SKM-1 treated with dmso at 0.1 percent for 144 hours (cell line): ENCODE measurements around the gene DHX15.

ENCODE experiments used
- DNase-seq: peaks from one replicate; lab custom pipeline; 2025; ENCODE audit not compliant: unreplicated experiment; lab: John Stamatoyannopoulos, UW

Gene DHX15

GRCh38 chr4:24583451-24584210 lies 723 bp downstream of the DHX15 start:
- DNase-seq: peak; percentile 63

DNA sequence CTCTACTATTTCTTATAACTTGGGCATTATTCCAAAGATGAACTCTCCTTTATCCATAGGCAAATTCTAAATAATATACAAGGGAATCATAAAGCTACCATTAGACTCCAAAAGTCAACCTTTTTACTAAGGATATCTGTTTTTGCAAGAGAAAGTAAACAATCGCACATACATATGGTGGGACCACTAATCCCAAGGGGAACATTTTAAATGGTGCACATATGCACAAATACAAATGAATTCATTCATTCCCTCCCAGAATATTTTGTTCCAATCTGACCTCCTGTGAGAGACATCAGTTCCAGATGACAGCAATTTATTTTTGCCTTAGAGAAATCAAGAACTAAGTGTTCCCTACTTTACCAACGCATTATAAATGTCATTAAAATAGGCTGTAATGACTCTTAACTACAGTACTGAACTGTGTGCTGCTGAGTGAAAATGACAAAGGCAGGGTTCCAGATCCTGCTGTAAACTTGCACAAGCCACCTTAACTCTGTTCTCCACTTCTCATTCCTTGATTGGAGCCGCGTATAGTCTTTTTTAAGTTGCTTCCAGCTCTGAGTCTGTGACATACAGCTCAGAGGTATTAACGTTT lies 2.0 kb downstream of the DHX15 start:
- no peak for DNase-seq

GRCh38 chr4:24578364-24578763 lies 6.0 kb downstream of the DHX15 start:
- DNase-seq: peak; percentile 21

DNA sequence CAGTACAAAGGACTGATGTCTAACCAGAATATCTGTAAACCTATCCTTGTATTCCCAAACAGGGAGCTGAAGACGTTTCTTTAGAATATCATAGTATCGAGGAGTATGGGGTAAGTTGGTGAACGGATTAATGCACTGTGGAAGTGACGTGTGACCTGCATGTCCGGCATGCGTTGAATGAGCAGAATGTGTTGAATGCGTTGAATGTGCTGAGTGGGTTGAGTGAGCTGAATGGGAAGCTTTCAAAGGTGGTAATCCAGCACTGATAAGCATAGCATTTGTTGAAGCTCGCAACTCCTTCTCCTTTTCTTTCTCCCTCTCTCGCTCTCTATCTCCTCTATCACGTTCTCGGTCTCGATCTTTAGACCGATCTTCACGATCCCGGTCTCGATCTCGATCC lies 8.1 kb downstream of the DHX15 start:
- no peak for DNase-seq

- no peak for DNase-seq
Measured at GRCh38 chr4:24574236-24574635, 10.1 kb downstream of the DHX15 start.

GRCh38 chr4:24573582-24573981 lies 10.8 kb downstream of the DHX15 start:
- DNase-seq: no peak

DNA sequence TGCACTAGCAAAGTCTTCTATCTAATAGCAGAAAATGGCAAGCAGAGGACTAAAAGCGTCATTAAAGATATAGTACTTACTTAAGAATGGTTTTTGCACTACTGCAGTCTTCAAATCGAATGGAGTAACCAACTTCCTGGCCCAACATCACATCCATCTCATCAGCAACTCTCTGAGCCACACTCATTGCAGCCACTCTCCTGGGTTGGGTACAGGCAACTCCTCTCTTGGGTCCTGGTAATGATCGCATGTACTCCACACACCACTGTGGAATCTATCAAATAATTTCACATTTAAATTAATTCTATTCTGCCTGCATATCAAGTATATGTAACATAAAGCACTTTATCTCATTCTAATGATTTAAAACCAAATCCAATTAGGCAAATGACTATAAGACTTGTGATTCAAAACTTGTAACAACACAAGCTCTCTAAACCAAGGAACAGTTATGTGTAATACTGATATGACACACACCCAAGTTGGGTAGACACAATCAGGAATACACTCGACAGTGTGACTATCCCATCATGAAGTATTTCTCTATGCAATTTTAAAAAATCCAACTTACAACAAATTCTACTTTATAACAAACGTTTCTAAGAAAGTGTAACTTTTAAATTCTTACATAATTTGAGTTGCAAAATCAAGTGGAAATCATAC lies 13.6 kb downstream of the DHX15 start:
- no peak for DNase-seq

- DNase-seq: no peak
Measured at GRCh38 chr4:24570172-24570571, 14.2 kb downstream of the DHX15 start.

DNA sequence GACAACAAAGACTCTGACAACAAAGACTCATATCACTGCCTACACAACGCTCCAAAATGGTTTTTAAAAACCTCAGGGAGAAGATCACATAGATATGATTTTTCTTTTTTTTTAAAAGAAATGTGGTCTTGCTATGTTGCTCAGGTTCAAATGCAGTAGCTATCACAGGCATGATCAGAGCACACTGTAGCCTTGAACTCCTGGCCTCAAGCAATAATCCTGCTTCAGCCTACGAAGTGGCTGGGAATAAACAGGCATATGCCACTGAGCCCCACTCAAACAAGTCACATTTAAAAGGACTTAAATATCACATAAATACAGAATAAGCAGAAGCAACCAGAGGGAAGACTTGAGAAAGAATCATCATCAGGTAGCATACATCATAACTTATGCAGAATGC lies 14.7 kb downstream of the DHX15 start:
- DNase-seq: no peak

DNA sequence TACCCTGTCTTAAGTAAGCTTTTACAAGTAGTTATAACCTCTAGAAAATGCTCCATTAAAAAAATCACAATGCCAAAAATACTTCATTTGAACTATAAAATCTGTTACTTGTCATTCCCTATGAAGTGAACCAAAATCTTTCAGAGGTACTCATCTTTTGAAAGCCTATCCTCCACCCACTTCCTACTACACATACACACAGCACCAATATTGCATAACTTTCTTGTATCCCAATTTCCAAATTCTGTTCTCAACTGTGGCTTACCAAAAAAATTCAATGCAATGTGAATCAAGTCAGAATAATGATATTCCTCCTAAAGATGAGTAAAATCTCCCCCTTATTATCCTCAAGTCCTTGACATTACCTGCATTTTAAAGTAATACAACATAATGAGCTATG lies 15.9 kb downstream of the DHX15 start:
- DNase-seq: no peak

- DNase-seq: no peak
Measured at GRCh38 chr4:24565054-24565453, 19.3 kb downstream of the DHX15 start.

DNA sequence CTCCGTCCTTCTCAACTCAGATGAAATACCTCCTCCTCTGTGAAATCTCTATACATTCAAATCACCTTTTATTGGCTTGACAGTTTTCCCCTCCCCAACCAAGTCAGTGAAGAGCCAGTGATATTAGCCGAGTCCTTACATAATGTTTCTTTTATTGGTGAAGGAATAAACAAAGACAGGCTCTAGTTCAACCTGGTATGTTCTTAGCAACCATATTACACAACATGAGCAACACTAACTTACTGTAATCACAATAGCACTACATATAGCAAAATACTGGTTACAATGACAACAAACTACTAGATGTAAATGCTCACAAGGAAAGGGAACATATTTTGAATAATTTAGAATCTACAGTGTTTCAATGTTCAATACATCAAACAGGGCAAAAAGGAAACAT lies 19.9 kb downstream of the DHX15 start:
- DNase-seq: no peak

GRCh38 chr4:24561438-24562139 lies 22.8 kb downstream of the DHX15 start:
- no peak for DNase-seq

DNA sequence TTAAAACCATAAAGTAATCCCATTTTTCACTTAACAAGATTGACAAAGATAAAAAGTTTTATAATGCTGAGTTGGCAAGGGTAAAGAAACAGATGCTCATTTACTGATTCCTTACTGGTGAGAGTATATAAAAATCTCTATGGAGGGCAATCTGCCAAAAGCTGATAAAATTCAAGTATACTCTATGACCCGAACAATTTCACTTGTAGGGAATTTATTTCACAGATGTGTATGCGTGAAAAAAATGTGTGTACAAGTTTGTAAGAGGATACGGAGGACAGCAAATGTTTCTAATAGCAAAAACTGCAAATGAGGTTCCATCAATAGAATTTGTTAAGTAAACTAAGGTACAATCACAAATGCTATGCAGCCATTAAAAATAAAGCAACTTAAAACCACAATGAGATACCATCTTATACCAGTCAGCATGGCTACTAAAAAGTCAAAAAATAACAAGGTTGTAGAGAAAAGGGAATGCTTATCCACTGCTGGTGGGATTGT lies 23.4 kb downstream of the DHX15 start:
- DNase-seq: no peak

DNA sequence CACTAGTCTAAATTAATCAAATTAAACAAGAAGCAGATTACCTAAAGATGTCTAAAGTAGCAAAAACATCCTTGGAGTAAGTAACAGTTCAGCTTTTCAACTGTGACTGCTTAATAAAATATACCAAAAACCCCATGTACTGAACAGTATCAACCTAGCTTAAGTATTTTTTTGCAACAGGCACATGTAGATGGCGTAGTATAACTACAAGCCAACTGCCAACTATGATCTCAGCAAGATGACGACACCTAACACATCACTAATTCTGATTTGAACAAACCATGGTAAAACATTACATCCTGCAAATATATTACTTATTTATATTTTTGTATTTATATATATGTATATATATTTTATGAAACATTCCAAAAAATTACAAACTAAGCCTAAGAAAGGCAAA lies 24.5 kb downstream of the DHX15 start:
- no peak for DNase-seq

GRCh38 chr4:24559032-24559821 lies 25.1 kb downstream of the DHX15 start:
- DNase-seq: no peak

GRCh38 chr4:24557026-24558025 lies 27.0 kb downstream of the DHX15 start:
- DNase-seq: no peak

- DNase-seq: no peak
Measured at GRCh38 chr4:24551492-24552289, 32.7 kb downstream of the DHX15 start.
